Stimulated activated CD4-positive, alpha-beta T cell treated with anti-CD3 and anti-CD28 coated beads, Interleukin-4, amount 100 ng/mL, for 4 hours (primary cell): ENCODE results near the gene PHLDB2.

ENCODE experiments used
- DNase-seq, 2 experiments: peaks; one replicate each; pipeline ENCODE4 v3.0.0-alpha.2; 2020

Gene PHLDB2

DNA sequence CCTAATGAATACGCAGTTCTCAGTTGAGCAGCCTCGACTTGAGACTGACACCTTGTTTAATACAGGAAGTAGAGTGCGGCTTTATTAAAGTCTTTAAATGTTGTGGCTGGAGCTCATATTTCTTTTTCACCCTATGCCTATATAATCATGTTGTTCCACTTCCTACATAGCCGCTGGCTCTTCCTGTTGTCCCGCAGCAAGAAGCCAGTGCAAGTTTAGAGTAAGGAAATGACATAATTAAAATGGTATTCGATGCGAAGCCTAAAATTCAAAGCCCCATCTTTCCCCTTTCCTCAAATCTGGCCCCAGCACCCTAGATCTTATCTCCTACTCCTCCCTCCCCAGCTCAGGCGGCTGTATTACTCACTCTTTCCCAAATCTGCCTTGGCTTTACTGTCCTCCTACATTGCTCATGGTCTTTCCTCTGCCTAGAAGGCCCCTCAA is 7.5 kb upstream of the PHLDB2 start:
- no peak for DNase-seq

DNA sequence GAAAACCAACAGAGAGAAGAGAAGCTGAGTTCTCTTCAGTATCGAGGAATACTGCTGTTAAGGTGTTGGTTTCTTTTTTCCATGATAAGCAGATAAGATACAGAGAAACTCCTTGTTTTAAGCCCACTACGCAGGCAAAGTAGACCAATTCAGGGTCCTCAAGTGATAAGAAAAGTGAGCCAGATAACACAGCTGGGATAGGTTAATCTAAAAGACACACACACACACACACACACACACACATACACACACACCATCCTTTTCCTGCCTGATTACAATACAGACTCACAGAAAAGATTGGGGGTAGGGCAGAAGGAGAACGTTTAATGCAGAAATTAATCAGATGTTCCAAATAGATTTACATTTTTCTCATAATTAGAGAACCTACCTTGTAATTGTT is 6.5 kb upstream of the PHLDB2 start:
- DNase-seq = no peak

DNA sequence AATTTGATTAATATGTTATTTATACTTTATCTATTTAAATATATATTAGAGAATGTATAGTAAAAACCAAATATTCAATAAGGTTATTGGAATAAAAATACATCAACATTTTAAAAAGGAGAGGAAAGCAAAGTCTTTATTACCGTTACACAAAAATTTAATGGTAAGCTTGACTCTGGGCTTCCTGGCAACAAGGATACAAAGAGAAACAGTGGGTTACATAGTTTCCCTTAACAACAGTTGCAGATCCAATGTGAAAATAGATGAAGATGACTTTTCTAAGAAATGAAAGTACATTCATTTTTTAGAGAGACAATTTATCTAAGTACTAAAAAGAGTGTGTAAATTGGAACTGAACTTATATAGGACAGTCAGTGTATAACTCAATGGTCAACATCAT is 6.0 kb upstream of the PHLDB2 start:
- DNase-seq = no peak

DNA sequence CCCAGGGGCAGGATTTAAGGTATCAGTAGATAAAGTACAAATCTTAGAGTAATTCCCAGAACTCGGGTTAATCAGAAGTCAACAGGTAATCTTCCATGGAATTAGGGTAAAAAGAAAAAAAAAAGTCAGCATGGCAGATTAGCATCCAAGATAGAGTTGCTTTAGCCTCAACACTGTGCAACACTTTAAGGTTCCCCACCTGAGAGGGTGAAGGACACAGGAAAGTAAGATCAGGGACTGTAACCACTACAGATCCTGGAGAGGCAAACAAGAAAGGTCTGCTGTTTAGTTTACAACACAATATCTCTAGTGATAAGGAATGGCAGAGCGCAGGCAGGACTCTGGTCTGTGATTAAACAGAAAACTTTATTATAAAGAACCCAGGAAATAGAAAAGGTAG is 4.1 kb upstream of the PHLDB2 start:
- no peak for DNase-seq

DNA sequence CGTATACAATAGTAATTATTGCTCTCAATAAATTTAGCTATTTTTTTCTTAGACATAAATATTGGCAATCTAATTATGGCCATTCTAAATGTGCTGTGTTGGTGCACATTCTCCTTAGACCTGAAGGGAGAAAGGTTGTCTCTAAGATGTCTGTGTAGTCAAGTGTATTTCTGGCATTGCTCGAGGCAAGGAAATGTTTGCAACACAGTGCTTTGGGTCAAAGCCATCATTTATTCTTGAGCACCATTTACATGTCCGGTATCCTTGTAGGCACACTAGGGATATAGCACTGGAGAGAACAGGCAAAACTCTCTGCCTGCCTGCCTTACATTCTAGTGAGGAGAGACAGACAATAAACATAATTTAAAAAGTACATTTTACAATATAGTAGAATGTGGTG is 2.6 kb upstream of the PHLDB2 start:
- no peak for DNase-seq

DNA sequence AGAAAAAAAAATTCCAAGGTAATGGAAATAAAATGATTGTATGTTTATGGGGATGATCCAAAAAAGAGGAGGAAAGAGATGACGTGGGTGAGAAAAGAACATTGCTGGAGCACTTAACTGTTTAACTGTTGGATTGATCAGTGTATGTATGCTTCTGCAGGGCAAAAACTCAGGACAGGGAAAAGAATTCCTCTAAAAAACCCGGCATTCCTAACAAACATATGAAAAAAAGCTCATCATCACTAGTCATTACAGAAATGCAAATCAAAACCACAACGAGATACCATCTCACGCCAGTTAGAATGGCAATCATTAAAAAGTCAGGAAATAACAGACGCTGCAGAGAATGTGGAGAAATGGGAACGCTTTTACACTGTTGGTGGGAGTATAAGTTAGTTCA is 1.6 kb upstream of the PHLDB2 start:
- DNase-seq = no peak

DNA sequence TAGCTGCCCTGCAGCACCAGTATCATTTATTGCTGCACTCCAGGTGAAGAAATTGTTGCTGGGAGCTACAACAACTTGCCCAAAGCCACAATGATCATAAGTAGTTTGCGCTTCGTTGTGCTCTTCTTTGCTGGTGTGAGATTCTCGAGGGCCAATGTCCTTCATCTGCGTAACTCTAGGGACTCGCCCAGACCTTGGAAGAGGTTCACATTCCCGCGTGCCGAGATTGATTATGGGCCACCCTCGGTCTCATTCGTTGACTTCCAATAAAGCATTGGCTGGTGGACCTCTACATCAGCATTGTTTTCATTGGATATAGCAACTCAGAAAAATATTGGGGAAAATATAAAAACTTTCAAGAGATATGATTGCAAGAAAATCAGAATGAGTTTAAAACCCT is 423 bp upstream of the PHLDB2 start:
- DNase-seq = no peak

DNA sequence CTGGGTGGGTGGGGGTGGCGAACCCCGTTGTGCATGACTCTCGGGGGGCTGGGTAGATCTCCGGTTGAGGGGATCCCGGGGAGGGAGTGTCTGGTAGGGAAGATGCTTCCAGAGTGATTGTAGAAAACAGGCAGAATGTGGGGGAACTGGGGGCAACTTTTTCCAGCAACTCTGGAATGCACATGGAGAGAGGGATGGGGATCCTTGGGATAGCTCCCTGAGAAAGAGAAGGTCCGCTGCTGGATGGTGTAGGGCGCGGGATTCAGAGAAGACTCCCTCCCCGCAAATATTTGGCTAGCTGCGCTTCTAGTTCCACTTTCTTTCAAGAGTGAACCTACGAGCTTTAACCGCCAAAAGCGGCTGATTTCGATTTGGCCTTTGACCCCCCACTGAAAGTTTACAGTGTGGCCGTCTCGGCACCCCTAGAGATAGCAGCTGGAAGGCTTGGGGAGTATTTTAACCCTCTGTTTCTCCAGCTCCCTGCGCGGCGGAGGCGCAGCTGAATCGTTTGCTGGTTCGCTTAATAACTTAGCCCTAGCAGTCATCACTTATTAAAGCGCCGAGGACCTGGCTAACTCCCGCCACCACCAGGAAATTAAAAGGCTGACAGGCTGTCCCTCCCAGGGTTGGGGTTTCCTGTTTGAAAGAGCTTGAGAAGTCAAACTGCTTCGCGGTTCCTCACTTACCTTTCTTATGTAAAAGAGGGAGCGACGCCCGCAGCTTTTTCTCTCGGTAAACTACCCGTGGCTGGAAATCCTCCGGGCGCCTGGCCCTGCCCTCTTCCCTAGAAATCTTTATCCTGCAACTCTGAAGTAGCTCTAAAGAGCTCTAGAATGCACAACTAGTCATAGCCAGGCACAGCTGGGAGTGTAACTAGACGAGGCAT is 1.2 kb downstream of the PHLDB2 start:
- peak; percentile 15 to 43 for DNase-seq

DNA sequence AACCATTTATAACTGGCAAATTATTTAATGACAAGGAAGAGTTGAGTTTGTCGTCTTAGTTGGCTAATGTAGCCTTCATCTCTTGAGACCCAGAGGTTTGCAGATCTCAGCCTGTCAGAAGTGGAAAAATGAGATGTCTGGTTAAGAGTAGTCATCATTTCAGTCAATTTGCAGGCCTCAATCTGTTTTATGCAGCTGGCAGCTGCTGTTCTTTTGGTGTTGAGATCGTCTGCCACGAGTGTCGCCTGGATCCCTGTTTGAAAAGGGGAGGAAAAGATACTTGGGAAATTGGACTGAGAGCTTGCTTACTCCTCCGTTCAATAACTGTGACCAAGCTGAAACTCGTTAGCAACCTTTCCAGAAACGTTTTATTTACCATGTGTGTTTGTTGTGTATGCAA is 2.3 kb downstream of the PHLDB2 start:
- no peak for DNase-seq

DNA sequence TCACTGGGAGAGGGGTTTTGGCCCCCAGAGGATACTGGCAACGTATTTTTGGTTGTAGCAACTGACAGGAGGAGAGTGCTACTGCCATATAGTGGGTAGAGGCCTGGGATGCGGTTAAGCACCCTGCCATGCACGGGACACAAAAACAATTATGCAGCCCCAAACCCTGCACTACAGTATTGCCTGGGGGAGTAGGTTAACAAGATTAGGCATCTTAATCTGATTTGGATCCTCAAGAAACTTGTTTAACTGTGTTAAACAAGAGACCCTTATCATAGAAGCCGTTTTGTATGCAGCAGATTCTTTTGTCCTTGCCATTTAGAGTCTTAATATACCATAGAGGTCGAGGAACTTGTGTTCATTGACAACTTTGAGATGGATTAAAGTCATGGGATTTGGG is 3.4 kb downstream of the PHLDB2 start:
- DNase-seq = no peak

DNA sequence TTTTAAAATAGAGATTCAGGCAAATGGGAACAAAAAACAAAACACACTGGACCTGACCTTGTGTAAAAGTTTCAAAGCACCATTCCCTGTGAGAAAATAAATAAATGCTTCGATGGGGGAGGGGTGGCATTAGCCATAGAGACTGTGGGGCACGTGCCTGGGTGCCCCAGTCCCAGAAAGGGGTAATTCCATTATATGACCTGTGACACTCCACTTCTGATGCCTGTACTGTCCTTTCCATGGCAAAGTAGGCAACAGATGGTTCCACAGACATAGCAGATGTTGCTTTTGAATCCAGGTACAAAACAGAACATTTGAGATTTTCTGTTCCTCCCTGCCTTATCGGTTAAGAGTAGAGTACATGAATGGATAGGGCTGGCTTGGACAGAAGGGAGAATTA is 3.9 kb downstream of the PHLDB2 start:
- DNase-seq = no peak

DNA sequence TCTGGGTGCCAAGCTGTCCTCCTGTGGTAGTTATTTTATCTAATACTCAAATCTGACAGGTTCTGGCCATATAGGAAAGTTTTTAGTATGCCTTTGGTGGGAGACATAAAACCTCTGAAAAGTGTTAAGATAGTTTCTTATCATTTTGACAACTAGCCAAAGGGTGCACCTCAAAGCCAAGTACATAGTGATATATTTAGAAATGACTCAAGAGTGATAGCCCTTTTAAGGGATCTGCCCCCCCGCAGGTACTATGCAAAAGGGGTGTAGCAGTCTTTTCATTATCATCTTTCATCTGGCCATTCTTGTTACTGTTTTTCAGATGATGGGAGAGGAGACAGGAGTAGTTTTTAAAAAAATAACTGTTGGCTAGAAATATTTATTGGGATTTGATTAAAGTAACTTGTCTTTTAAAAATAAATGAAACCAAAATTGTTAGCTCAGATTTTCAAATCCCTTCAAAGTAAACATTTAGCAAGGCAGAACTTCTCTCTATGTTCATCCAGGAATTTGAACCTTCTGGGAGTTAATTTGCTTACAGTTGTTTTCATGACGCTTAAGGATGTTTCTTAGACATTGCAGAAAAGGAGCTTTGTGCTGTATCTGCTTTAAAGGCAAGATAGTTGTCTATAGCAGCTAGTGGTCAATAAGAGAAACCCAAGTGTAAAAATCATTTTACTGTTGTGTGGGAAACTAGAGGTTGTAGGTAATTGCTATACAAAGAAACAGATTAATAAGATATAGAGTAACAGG is 5.1 kb downstream of the PHLDB2 start:
- DNase-seq = no peak

DNA sequence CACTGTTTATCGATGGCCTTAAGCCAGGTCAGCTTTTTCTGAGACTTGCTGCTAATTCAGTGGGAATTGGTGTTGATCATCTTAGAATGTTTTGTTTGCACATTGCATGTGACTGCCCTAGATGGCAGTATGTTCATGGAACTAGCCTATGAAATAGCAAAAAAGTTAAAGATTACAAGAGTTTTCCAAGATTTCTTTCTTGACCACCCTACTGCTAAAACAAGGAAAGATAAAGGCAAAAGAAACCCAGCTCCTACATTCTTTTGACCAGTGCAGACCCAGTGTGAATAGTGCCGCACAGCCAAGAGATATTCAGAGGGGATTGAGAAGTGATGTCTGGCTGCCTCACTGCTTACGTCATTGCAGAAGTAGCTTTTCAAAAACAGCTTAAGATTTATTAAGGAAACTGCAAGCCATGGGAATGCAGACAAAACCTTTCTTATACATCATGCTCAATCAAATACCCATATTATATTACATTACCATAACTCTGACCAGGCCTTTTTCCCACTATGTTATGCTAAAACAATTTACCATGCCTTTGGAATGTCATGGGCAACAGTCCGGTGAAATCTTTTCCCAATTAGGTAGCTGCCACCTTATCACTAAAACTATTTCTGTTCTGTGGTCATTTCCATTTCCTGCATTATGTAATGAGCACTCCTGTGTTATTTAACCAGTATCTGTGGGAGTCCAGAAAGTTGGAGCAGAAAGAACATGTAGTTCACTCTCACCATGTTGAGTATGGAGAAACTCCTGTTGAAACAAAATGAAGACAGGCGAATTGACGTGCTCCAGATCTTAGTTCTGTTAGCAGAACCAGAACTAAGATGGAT is 6.0 kb downstream of the PHLDB2 start:
- DNase-seq = no peak

DNA sequence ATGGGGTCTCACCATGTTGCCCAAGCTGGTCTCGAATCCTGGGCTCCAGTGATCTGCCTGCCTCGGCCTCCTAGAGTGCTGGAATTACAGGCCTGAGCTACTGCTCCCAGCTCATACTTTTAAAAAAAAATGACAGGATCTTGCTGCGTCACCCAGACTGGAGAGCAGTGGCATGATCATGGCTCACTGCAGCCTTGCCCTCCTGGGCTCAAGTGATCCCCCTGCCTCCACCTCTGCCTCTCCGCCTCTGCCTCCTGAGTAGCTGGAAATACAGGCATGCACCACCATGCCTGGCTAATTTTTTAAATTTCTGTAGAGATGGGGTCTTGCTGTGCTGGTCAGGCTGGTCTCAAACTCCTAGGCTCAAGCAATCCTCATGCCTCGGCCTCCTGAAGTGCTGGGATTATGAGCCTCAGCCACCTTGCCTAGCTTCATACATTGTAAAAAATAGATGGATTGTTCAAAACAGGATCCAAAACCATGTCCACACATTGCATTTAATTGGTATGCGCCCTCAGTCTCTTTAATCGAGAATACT is 8.9 kb downstream of the PHLDB2 start:
- no peak for DNase-seq

DNA sequence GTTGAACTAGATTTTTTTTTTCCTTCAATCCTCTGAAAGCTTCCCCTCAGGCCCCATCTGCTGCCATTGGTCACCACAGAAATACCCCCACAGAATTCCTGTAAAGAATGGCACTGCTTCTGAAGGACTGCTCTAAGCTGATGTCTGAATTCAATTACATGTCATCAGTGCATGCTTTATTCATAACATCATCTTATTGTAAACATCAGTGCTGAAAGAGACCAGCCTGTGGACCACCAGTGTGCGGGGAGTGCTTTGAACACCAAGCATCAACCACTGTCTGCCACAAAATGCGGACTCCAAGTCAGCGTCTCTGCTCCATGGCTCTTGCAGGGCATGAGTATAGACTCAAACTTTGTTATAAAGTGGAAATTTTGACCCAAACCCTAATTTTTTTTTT is 11.6 kb downstream of the PHLDB2 start:
- DNase-seq = no peak

DNA sequence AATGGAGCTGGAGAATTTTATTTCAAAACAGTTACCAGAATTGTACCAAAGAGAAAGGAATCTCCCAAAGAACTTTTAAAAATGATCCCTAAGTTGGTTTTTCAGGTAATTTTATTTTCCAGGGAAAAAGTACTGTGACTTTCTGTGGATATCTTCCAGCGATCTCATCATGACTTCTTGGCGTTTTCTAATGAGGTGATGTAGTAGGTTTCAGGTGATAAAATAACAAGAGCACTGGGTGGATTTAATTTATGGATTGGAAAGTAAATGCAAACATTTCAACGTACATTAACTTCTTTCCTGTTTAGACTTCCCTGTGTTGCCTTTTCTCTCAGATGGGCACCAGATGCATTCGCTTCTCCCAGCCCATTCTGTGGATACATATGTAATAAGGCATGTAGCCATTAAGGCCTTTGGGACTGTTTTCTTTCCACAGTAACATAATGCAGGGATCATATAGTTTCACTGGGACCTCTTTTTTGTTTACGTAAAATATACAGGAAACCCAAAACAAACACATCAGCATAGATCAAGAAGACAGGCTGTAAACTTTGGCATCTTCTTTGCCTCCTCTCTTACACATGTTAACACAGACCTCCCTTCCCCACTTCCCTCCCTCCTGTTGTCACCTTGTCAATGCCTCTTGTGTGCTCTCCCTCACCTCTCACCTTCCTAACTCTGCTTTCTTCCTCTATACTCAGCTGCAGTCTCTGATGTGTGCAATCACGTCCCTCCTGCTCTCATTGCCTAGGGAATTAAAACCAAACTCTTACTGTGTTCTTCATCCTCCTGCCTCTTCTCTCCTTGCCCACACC is 13.0 kb downstream of the PHLDB2 start:
- no peak for DNase-seq

DNA sequence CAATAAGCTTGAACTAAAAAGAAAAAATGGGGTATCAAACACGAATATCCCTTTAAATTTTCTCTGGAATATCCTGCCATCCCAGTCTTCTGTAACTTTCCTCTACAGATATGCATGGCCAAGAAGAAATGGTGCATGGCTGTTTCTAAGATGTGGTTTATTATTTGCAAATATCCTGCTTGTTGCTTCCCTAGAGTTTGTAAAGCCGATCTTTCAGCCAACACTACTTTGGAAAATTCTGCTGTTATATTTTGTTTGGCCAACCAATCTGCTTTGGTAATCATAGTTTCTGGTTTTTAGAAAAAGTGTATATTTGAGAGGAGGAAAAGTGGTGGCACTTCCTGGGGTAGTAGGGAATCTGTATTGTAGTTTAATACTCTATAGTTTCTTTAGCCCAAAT is 13.9 kb downstream of the PHLDB2 start:
- no peak for DNase-seq

DNA sequence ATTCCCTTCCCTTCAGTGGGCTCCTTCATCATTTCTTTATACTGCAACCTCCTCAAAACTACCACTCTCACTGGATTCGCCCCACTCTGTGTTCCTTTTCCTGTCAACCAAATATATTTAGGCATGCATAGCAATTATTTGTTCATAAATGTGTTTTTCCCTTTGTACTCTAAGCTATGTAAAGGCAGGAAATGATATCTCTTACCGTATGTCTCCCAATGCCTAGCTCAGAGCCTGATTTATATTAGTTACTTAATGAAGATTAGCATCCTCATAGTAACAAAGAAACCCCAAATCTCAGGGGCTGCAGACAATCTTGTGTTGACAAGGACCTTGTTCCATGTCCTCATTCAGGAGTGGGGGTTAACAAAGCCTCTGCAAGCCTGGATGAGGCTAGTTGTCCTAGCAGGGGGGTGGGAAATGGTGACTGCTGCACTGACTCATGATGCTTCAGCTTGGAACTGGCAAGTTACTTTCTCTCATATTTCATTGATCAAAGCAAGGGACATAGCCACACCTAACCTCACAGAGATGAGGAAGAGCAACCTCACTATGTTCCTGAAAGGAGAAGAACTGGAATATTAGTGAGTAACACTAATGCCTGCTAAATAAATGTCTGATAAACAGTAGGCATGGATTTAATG is 15.2 kb downstream of the PHLDB2 start:
- no peak for DNase-seq

DNA sequence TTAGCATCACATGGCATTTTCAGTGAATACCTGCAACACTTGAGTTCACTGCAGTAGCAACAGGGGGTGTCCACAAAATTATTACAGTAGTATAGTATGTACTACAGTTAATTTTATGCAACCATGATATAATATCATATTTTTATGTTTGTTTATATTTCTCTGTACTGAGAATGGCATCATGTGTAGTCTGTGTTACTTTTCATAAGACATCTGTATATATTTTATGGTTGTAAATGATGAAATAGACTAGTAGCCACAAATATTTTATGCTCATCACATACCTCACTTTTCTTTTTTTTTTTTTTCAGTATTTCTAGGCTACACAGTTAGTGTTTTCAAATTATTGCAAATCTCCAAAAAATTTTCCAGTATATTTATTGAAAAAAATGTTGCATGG is 22.4 kb downstream of the PHLDB2 start:
- DNase-seq = no peak

DNA sequence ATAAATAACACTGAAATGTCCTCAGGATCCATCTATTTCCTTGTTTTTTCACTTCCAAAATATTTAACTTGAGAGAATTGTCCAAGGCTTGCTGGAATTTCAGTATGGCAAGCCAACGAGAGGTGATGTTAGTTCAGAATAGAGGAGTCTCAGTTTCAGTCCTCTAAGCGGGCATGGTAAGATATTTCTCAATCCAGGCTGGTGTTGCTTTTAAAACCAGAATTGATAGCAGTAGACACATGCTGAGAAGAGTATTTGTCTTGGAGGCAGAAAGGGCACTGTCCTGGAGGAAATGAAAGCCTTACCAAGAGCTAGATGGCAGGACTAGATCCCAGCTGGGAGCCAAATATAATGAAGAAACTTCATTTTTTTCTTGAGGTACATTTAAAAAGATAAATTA is 23.1 kb downstream of the PHLDB2 start:
- no peak for DNase-seq

DNA sequence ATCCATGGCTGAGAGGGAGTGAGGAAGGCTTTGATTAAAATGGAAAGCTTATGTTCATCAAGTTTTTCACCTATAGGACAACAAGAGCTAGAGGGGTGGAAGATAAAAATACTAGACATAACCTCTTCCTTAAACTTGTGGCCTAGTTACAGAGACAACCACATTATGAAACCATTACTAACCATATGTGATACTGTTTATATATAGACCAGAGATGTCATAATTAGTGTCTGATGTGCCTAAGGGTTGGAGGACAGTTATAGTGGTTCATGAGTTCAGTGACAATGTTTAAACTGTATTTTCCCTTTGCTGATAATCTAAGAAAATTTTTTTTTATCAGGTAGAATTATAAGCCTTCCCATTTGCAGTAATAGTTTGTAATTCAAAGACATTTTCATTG is 23.7 kb downstream of the PHLDB2 start:
- DNase-seq = no peak
